IPS-18c (cell line): ENCODE data around the gene FASTKD1.
"Not testable (repeated sequence)": the region's sequence is repeated elsewhere in the genome, so short reads cannot be mapped to it uniquely, and the experiment has no call there.

Experiments
- H3K4me3 ChIP-seq: 2 replicates; pipeline ENCODE4 v1.7.0; 2013; ENCODE audit warnings: low read depth, mild to moderate bottlenecking, low read length, moderate library complexity; ENCODE audit not compliant: insufficient read depth
- H3K9me3 ChIP-seq: one replicate; pipeline ENCODE4 v1.6.1; 2013; ENCODE audit warnings: mild to moderate bottlenecking, low read length, moderate library complexity; ENCODE audit not compliant: control insufficient read depth, insufficient read depth

The FASTKD1 gene

GRCh38 chr2:169574539-169574938, 874 bp upstream of the FASTKD1 start:
- not testable (repeated sequence) for H3K9me3 ChIP-seq, H3K4me3 ChIP-seq

- Histone ChIP-seq H3K4me3 (peak overlapping the region; percentile 87; the same call in 1 of the 2 replicates), H3K9me3 (peaks cover 4% of the 10 kb centered on the region)
These were observed 272 bp upstream of the FASTKD1 start for GRCh38 chr2:169573974-169574299.

- Histone ChIP-seq H3K9me3 (peaks cover 2% of the 10 kb centered on the region), H3K4me3 (peak overlapping the region; percentile 87)
These were observed 875 bp downstream of the FASTKD1 start for GRCh38 chr2:169572821-169573159.

DNA sequence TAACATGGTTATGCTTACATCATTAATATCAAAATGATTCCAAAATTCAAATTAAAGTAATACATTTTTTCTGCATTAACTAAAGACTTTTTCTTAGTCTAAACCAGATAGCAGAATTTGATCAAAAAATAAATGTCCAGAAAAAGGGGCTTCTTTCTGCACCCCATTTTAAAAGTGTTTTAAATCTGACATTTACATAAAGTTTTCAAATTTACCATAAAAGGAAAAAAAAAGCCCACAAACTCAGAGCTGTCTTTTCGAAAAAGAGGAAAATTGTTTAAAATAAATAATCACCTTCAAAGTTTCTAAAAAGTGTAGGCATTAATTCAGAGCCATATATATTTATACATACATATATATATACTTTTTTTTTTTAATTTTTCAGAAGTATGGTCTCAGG, 1.5 kb downstream of the FASTKD1 start:
- Histone ChIP-seq H3K9me3 (peaks cover 2% of the 10 kb centered on the region), H3K4me3 (no peak overlapping the region)

DNA sequence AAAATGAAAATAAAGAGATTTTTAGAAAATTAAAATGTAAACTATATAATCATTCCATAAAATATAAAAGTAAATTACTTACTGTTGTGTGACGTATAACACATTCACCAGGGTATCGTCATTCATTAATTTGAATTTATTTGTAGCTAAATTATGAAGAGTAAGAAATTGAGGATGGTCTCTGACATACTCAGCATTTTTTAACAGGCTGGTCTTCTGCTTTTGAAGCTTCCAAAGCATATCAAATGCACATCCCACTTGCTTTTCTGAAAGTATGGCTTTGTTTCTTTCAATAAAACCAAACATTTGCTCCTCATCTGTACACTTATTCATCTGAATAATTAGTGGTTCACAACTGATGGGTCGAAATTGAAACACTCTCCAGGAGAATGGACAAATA, 2.1 kb downstream of the FASTKD1 start:
- Histone ChIP-seq H3K4me3 (no peak overlapping the region), H3K9me3 (peaks cover 2% of the 10 kb centered on the region)

DNA sequence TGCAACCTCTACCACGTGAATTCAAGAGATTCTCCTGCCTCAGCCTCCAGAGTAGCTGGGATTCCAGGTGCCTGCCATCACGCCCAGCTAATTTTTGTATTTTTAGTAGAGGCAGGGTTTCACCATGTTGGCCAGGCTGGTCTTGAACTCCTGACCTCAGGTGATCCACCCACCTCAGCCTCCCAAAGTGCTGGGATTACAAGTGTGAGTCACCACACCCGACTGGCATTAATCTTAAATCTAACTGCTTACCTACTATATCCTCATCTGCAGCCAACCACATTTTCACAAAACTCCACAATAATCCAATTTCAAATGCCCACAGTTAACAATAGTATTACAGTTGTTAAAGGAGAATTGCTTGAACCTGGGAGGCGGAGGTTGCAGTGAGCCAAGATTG, 2.9 kb downstream of the FASTKD1 start:
- not testable (repeated sequence) for H3K4me3 ChIP-seq, H3K9me3 ChIP-seq

GRCh38 chr2:169569948-169570347, 3.7 kb downstream of the FASTKD1 start:
- Histone ChIP-seq H3K9me3 (no peaks in the 10 kb centered on the region), H3K4me3 (no peak overlapping the region)

GRCh38 chr2:169565686-169566085, 8.0 kb downstream of the FASTKD1 start:
- Histone ChIP-seq H3K4me3 (no peak overlapping the region), H3K9me3 (no peaks in the 10 kb centered on the region)

DNA sequence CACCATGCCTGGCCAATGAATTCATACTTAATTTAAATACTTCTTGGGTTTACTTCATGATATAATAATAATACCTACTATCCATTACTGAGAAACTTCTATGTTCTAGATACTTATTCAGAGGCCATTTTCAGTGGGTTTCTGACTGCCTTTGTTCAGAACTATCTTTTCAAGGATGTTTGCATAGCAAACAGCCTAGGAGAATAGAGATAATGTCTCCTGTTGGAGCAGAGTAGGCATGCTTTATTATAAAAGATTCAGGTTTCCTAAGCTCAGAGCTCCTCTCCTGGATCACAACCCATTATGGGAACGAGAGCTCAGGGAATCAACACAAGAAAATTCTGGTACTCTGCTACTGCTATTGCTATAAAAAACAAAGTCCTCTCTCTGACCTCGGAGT, 11.1 kb downstream of the FASTKD1 start:
- no peak overlapping the region for H3K4me3 ChIP-seq
- no peaks in the 10 kb centered on the region for H3K9me3 ChIP-seq

DNA sequence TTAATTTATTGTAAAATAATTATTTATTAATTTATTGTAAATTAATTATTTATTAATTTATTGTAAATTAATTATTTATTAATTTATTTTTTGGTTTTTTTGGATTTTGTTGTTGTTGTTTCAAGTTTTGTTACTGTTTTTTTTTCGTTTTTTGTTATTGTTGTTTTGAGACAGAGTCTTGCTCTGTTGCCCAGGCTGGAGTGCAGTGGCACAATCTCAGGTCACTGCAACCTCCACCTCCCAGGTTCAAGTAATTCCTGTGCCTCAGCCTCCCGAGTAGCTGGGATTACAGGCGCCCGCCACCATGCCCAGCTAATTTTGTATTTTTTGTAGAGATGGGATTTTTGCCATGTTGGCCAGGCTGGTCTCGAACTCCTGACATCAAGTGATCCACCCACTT, 11.6 kb downstream of the FASTKD1 start:
- H3K4me3 ChIP-seq, result not testable (repeated sequence)

GRCh38 chr2:169561364-169561763, 12.3 kb downstream of the FASTKD1 start:
- no peaks in the 10 kb centered on the region for H3K9me3 ChIP-seq
- H3K4me3 ChIP-seq, result no peak overlapping the region

More for the DNA sequence above, 11.6 kb downstream of the FASTKD1 start:
- not testable (repeated sequence) for H3K9me3 ChIP-seq

DNA sequence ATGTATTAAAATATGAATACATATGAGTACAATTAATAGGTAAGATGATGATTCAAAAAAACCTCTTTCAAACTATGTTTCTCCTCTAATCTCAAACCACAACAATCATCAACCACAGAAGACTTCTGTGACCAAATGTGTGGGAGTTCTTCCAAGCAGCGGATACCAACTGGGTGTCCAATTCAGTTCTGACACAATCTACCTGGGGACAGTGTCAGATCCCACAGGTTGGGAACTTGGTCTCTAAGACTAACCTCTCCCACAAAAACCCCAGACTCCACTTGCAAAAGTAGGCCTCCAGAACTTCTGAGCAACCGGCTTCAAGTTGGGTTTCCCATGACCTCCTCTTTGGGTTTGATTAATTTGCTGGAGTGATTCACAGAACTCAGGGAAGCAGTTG, 26.9 kb downstream of the FASTKD1 start:
- H3K9me3 ChIP-seq, result peaks cover 2% of the 10 kb centered on the region

DNA sequence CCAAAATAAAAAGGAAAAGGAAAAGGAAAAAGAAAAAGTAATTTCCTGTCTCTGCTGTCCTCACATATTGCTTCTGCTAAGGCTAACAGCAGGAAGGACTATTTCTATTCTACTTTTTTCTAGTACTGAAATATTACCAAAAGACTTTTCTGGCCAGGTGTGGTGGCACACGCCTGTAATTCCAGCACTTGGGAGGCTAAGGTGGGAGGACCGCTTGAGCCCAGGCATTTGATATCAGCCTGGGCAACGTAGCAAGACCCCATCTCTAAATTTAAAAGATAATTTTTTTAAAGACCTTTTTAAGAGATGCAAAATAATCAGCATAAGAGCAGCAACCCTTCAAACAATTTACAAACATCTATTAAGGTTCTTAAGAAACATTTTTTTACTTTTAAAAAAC, 31.2 kb downstream of the FASTKD1 start:
- H3K9me3 ChIP-seq, result no peaks in the 10 kb centered on the region
- no peak overlapping the region for H3K4me3 ChIP-seq

More for the DNA sequence above, 26.9 kb downstream of the FASTKD1 start:
- H3K4me3 ChIP-seq, result no peak overlapping the region

- H3K4me3 ChIP-seq, result no peak overlapping the region
- H3K9me3 ChIP-seq, result no peaks in the 10 kb centered on the region
These were observed 33.5 kb downstream of the FASTKD1 start for GRCh38 chr2:169540146-169540545.

GRCh38 chr2:169539460-169539859, 34.2 kb downstream of the FASTKD1 start:
- not testable (repeated sequence) for H3K4me3 ChIP-seq, H3K9me3 ChIP-seq

GRCh38 chr2:169528271-169528701, 45.4 kb downstream of the FASTKD1 start:
- H3K9me3 ChIP-seq, result no peaks in the 10 kb centered on the region
- no peak overlapping the region for H3K4me3 ChIP-seq

DNA sequence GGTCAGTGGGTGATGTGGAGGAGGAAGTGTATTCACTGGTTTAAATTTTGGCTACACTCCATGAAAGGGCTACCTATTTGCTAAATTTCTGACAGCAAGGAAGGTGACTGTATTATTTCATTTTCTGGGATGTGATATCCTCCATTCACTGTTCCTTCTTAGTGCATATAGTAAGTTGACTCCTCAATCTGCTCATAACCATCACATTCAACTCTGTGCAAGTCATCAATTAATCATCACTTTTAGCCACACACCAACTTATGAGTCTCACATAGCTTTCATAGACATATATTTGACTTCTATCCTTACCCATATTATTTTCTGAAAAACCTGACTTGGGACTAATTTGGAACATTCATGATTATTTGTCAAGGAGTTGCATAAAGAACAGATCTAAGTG, 47.2 kb downstream of the FASTKD1 start:
- Histone ChIP-seq H3K9me3 (no peaks in the 10 kb centered on the region), H3K4me3 (no peak overlapping the region)

DNA sequence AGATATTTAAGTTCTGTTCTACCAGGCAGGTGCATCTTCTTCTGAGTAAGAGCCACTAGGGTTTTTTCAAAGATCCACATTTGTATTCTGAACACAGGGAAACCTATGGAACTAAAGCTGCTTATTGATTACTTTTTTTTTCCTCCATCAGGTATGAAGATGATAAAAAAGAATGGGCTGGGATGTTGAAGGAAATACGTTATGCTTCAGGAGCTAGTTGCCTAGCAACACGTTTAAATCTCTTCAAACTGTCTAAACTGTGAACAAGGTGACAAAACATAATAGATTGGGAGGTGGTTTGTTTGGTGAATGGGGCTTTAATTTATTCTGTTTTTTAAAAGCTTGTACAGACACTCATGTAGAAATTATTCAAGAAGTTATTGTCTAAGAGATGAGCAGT, 48.2 kb downstream of the FASTKD1 start:
- Histone ChIP-seq H3K9me3 (no peaks in the 10 kb centered on the region), H3K4me3 (no peak overlapping the region)

- Histone ChIP-seq H3K4me3 (no peak overlapping the region), H3K9me3 (no peaks in the 10 kb centered on the region)
These were observed 50.0 kb downstream of the FASTKD1 start for GRCh38 chr2:169523681-169524080.

DNA sequence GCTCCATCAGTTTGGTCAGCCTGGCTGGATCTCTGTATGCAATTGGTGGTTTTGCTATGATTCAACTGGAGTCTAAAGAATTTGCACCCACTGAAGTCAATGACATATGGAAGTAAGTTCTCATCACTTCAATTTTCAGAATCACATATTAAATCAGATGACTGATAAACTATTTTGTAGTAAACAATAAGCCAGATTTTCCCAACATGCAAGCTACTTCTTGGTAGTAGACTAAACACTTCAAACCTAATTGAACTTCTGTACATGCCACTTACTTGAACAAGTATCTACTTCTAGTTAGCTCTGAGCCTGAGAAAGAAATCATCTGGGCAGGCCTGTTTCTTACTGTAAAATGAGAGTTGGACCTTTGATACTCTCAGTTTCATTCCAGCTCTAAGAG, 52.8 kb downstream of the FASTKD1 start:
- Histone ChIP-seq H3K4me3 (no peak overlapping the region), H3K9me3 (no peaks in the 10 kb centered on the region)
